ENCODE data around the gene PPP1R14C.

The PPP1R14C gene

GRCh38 chr6:150195996-150196417 lies 53.2 kb downstream of the PPP1R14C start:
- DNase-seq (ENCODE audit: low spot score): no peak

- DNase-seq (ENCODE audit: low spot score): no peak
These were observed 54.3 kb downstream of the PPP1R14C start for GRCh38 chr6:150196942-150197745.

GRCh38 chr6:150198532-150198931 lies 55.7 kb downstream of the PPP1R14C start:
- no peak for DNase-seq (ENCODE audit: low spot score)

- no peak for DNase-seq (ENCODE audit: low spot score)
These were observed 56.4 kb downstream of the PPP1R14C start for GRCh38 chr6:150199241-150199640.

DNA sequence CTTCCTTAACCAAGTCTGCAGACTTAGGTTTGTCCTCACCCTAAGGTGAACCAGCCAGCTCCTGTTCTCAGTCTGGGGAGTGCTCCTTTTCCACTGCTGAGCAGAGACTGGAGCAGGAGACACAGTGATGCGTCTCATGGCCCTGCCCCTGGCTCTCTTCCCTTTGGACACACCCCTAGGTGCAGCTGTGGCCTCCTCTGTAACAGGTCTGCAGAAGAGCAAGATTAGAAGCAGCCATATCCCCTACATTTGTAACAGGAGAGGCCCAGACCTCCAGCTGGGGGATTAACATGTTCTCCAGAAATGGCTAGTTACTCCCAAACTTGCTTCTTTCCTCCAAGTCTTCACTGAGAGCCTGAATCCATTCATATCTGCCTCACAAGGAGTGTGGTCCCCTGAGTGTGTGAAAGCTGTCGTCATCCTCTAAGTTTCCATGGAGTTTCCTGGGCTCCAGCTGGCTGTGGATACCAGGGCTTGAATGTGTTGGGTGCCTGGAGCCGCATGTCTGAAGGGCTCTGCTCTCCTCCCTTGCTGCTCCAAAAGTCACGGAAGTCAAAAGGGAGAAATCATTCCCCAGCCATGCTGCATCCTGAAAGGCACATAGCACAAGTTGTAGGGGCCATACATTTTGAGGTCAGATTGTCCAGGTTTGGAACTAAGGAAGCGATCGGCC lies 57.7 kb downstream of the PPP1R14C start:
- DNase-seq (ENCODE audit: low spot score): no peak

- DNase-seq (ENCODE audit: low spot score): no peak
These were observed 58.4 kb downstream of the PPP1R14C start for GRCh38 chr6:150201285-150201684.

- no peak for DNase-seq (ENCODE audit: low spot score)
These were observed 59.0 kb downstream of the PPP1R14C start for GRCh38 chr6:150201772-150202329.

DNA sequence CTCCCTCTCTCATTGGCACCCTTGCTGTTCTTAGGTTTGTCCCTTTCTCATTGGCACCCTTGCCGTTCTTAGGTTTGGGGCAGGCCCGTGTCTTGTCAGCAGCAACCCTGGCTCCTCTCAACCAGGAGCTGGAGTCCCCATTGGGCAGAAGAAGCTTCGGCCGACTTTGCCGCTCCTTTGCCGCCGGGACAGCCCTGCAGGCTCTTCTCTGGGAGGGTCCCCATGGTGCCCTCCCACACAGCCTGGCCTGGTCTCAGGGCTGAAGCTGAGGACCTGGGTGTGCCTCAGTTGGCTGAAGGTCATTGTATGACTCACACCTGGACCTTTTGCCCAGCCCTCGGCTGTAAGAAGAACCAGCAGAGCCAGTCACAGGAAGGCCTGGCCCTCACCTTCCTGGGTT lies 59.6 kb downstream of the PPP1R14C start:
- DNase-seq (ENCODE audit: low spot score): peak; percentile 48

GRCh38 chr6:150202934-150203333 lies 60.1 kb downstream of the PPP1R14C start:
- no peak for DNase-seq (ENCODE audit: low spot score)

DNA sequence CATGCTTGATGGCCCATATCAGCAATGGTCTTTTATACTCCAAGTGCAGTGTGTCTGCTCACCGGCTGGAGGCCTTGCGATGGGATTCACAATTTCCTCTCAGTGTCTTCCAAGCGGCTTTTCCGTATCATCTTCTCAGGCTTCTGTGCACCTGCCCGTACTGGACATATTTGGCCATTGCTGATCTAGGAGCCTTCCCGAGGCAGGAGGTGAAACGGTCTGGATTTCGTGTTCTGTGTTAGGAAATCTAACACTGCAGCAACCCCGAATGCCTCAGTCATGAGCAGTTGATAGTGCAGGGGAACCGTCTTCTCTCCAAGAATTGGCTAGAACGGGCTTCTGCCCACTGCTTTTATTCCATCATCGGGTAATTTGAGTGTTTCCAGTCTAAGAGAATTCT lies 60.5 kb downstream of the PPP1R14C start:
- no peak for DNase-seq (ENCODE audit: low spot score)

DNA sequence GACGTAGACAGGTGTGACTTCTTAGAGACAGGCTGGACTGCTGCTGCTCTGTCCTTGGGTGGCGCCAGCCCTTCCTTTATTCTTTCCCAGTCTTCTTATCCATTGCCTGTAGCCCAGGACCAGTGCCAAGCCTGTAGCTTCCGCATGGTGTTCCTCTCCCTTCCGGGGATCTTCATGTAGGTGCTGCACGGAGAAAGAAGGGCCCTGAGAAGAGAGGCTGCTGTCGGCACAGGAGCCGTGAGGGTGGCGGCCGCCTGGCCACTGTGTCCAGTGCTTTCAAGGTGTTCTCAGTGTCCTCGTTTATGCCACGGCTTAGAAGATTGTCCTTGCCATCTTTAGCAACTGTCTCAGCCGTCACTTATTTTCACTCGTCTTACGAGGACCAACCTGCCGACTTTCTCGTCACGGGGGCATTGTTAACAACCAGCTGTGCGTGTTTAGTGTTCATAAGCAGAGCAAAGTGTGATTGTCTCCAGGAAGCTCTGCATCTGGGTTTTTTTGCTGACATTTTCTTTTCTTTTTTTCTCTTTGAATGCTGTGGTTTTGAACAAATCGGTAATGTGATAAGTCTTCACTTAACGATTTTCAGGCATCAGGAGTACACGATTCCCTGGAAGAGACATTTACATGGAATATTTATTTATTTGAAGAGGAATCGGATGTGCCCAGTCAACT lies 61.2 kb downstream of the PPP1R14C start:
- DNase-seq (ENCODE audit: low spot score): no peak

DNA sequence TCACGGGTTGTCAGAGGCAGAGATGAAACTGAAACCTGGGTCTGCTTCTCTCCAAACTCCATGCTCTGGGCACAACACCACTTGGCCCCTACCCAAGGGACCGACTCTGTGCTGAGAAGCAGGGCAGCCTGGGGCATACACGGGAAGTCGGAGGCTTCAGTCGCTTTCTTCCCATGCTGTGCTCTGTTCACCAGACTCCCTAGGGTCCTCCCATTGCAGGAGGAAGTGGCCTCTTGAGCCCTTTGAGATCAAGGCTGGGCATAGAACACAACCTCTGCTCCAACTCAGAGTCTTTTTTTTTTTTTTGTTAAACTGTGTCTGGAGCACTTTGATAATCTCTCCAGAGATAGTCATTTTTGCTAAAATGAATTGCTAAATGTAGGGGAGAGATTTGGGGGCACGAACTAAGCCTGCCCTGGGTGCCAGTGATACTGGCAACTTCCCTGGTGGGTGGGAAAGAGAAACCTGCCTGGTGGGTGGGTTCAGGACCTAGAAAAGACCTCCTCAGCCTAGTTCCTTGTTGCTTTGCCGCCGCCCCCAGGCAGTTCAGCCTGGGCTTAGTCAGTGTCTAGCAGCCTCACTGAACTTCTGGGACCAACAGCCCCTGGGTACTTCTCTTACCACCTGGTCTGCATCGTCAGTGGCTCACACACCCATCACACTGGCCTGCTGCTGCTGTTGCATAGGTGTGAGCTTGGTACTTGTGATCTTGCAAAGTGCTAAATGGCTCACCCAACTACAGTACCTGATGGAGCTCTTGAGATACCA lies 62.0 kb downstream of the PPP1R14C start:
- DNase-seq (ENCODE audit: low spot score): no peak

GRCh38 chr6:150207931-150208570 lies 65.2 kb downstream of the PPP1R14C start:
- DNase-seq (ENCODE audit: low spot score): peak; percentile 68

DNA sequence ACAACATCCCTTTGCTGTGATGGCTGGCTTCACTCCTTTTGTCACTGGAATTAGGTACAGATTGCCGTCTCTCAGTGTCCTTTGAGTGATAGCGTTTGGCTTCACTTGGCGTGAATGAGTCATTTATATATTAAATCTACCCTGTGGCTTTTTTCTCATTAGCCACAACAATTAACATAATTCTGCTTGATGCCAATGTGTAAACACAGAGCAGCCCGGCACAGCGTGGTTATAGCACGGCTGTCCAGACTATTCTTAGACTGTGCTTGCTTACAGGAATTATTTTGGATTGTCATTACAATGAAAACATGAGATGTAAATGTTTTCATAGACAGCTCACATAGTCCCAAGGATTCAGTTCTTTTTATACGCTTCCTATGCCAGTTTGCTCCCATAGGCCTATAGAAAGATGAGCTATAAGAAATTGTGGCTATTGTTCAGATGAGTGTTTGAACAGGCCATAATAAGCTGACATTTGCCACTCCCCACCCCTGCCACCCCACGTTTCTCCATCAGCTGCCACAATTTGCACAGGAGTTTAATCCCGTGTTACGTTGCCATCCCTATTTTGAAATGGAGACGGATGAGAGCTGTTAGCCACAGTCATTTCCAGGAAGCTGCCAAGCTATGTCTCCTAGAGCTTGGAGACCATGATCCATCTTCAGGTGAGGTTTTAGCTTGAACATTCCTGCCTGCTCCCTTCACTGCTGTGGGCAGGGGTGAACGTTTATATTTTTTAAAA lies 65.9 kb downstream of the PPP1R14C start:
- DNase-seq (ENCODE audit: low spot score): no peak

DNA sequence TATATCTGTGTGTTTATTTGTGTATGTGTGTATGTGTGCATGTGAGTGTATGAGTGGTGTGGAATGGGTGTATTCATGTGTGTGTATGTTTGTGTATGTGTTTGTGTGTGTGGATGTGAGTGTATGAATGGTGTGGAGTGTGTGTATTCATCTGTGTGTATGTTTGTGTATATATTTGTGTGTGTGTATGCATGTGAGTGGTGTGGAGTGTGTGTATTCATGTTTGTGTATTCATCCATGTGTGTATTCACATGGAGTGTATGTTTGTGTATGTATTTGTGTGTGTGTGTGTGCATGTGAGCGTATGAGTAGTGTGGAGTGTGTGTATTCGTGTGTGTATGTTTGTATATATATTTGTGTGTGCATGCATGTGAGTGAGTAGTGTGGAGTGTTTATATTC lies 66.6 kb downstream of the PPP1R14C start:
- DNase-seq (ENCODE audit: low spot score): no peak

- peak; percentile 47 for DNase-seq (ENCODE audit: low spot score)
These were observed 69.1 kb downstream of the PPP1R14C start for GRCh38 chr6:150211700-150212511.

DNA sequence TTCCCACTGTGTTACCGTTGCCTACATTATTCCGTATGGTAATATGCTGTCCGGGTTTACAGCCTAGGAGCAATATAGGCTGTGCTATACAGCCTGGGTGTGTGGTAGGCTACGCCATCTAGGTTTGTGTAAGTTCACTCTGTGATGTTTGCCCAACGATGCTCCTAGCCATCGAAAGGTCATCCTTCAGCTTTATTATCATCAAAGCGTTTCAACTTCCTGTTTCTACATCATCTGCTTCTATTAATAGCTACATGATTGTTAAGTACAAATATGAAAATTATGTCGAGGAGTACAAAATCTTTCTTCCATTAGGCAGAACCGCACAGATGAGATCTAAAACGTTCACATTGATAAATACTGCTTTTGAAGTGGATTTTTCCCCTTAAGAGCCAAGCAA lies 69.9 kb downstream of the PPP1R14C start:
- DNase-seq (ENCODE audit: low spot score): no peak

DNA sequence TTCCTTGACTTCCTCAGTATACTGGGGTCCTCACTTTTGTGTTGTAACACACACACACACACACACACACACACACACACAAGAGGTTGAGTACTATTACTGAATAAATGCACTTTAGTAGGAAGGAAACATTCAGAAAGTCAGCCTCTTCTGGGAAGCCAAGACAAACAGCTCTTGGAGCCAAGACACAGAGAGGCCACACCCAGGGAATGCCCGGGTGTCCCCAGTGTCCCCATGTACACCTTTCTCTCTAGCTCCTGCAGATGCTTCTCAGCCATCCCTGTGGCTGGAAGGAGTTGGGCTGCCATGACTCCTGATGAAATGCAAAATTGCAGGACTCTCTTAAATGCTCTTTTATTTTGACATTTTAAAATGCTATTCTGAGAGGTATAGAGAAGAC lies 70.5 kb downstream of the PPP1R14C start:
- no peak for DNase-seq (ENCODE audit: low spot score)

GRCh38 chr6:150214310-150214709 lies 71.5 kb downstream of the PPP1R14C start:
- DNase-seq (ENCODE audit: low spot score): no peak

Data from GM03348 (cell line).